Breast epithelium (tissue), 4 donors: ENCODE data around the gene NAA25. TPM values are rescaled to one million over a fixed set of nuclear protein-coding genes. Genes with fewer than 3 reads are reported as not detected.
"Not testable (repeated sequence)": the region's sequence is repeated elsewhere in the genome, so short reads cannot be mapped to it uniquely, and the experiment has no call there.

Experiments used
- DNase-seq, 2 donors: peaks; one replicate each; pipeline ENCODE4 v3.0.0-alpha.2; 2019; ENCODE audit warnings: low spot score in 2 of 2
- H3K27ac ChIP-seq, 2 donors: fragments of 200-600 bp; sonication (generic) in 1 of 2; one replicate each; pipeline ENCODE4 v1.5.1; 2016 to 2019; ENCODE audit warnings: mild to moderate bottlenecking in 1 of 2
- H3K27me3 ChIP-seq, 2 donors: fragments of 200-600 bp; sonication (generic) in 1 of 2; one replicate each; pipeline versions ENCODE4 v1.5.1 to v1.6.0; 2017 to 2019; ENCODE audit warnings: control low read depth in 1 of 2, mild to moderate bottlenecking in 1 of 2
- H3K36me3 ChIP-seq: fragments of 200-600 bp; one replicate; pipeline ENCODE4 v1.5.1; 2019
- H3K4me1 ChIP-seq, 2 donors: fragments of 200-600 bp; sonication (generic); one replicate each; pipeline ENCODE4 v1.5.1; 2016 to 2019; ENCODE audit warnings: control low read depth in 1 of 2
- H3K4me3 ChIP-seq, 3 donors: fragments of 200-600 bp; sonication (generic); 1 replicate in 2 of 3; 2 replicates in 1 of 3; pipeline ENCODE4 v1.5.1; 2016 to 2019; ENCODE audit warnings: mild to moderate bottlenecking in 3 of 3, moderate library complexity in 2 of 3
- H3K9me3 ChIP-seq, 2 donors: fragments of 200-600 bp; sonication (generic) in 1 of 2; one replicate each; pipeline ENCODE4 v1.5.1; 2016 to 2019; ENCODE audit warnings: control low read depth in 1 of 2
- POLR2A ChIP-seq: fragments of 450-650 bp; IDR thresholded peaks from one replicate; pipeline ENCODE4 v1.6.1; 2016; ENCODE audit warnings: antibody characterized with exemption, mild to moderate bottlenecking, moderate library complexity
- POLR2AphosphoS5 ChIP-seq, 3 donors: sonication (generic); formaldehyde crosslinking; IDR thresholded peaks; one replicate each; pipeline ENCODE4 v1.6.1; 2017; ENCODE audit warnings: antibody characterized with exemption in 3 of 3
- intact Hi-C: fragments of 100-400 bp; cut with DNase I; formaldehyde crosslinking; loops from one replicate; pipeline ENCODE4 v1.15.1; 2023; ENCODE audit warnings: low total_unique reads
- total RNA-seq, 3 donors: library from RNA; depleted of rRNA; stranded (reverse); fragments of >200 nt; gene quantifications; one replicate each; pipeline ENCODE4 v1.1.0, GENCODE V29; 2016
- TF ChIP-seq, protein P1 (sequence below), 3 donors: fragments of 450-650 bp; IDR thresholded peaks; one replicate each; pipeline ENCODE4 v1.5.1; 2016 to 2017; ENCODE audit warnings: antibody characterized with exemption in 3 of 3, mild to moderate bottlenecking in 3 of 3, moderate library complexity in 3 of 3

NAA25 gene
- total RNA-seq, 3 donors from 2014 or later: 16.8 to 48.3 (median 37.0) TPM

DNA sequence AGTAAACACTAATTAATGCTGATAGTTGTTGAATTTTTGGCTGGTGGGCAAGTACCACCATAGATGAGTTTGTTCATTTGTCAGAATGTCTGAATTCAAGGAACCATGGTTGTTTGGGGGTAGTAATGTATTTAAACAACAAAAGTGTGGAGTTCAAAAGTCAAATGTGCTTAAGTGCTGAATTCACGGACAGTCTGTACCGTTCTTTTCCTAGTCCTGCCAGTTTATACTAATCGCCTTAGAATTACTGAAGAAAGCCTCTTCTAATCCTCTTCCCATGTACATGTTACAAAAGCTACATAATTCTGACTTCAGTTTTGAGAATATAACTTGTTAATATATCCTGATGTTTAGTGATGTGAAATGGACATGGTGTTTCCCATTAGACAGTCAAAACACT lies 2.7 kb downstream of the NAA25 start:
- Histone ChIP-seq H3K27ac (no peak overlapping the region), H3K9me3 (no peaks in the 10 kb centered on the region), H3K36me3 (no peaks in the 10 kb centered on the region), H3K27me3 (no peaks in the 10 kb centered on the region), H3K4me1 (no peaks in the 10 kb centered on the region), H3K4me3 (no peak overlapping the region)
- no peak for TF ChIP-seq POLR2AphosphoS5 (IDR thresholded peaks at IDR 0.05)
- TF ChIP-seq POLR2A: no peak
- TF ChIP-seq, protein P1, sequence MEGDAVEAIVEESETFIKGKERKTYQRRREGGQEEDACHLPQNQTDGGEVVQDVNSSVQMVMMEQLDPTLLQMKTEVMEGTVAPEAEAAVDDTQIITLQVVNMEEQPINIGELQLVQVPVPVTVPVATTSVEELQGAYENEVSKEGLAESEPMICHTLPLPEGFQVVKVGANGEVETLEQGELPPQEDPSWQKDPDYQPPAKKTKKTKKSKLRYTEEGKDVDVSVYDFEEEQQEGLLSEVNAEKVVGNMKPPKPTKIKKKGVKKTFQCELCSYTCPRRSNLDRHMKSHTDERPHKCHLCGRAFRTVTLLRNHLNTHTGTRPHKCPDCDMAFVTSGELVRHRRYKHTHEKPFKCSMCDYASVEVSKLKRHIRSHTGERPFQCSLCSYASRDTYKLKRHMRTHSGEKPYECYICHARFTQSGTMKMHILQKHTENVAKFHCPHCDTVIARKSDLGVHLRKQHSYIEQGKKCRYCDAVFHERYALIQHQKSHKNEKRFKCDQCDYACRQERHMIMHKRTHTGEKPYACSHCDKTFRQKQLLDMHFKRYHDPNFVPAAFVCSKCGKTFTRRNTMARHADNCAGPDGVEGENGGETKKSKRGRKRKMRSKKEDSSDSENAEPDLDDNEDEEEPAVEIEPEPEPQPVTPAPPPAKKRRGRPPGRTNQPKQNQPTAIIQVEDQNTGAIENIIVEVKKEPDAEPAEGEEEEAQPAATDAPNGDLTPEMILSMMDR (IDR thresholded peaks at IDR 0.05): no peak
- no peak for DNase-seq
- intact Hi-C loops: no loop called here

DNA sequence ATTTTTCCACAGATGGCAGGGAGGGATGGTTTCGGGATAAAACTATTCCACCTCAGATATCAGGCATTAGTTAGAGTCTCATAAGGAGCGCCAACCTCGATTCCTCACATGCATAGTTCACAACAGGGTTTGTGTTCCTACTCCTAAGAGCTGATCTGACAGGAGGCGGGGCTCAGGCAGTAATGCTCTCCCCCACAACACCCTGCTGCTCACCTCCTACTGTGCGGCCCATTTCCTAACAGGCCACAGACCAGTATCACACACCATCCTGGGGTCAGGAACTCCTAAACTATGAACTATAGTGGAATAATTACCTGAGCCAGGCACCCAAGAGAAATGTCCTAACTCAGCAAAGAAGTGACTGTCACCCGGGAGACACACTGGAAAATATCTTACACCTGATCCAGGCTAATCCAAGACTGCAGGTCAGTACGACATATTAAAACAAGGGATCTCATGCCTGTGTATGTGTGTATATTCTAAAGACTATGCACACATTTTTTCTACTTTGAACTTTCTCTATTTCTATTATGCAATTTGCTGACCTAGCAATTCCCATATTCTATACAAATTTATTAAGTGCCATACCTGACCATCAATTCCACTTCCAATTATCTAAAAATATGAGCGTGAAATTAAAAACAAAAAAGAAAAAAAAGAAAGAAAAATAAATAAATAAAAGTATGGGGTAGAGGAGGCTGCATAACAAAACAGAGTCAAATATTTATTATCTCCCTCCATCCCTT lies 4.7 kb downstream of the NAA25 start:
- TF ChIP-seq POLR2A (no peak), POLR2AphosphoS5 (IDR thresholded peaks at IDR 0.05) (no peak)
- TF ChIP-seq, protein P1 (IDR thresholded peaks at IDR 0.05): no peak
- Histone ChIP-seq H3K4me3 (no peak overlapping the region), H3K9me3 (no peaks in the 10 kb centered on the region), H3K36me3 (no peaks in the 10 kb centered on the region), H3K27me3 (no peaks in the 10 kb centered on the region), H3K4me1 (no peaks in the 10 kb centered on the region), H3K27ac (no peak overlapping the region)
- no peak for DNase-seq
- intact Hi-C loops: no loop called here

DNA sequence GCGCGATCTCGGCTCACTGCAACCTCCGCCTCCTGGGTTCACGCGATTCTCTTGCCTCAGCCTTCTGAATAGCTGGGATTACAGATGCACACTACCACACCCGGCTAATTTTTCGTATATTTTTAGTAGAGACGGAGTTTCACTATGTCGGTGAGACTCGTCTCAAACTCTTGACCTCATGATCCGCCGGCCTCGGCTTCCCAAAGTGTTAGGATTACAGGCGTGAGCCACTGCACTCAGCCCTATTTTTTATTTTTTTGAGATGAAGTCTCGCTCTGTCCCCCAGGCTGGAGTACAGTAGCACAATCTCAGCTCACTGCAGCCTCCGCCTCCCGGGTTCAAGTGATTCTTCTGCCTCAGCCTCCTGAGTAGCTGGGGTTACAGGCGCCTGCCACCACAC lies 5.8 kb downstream of the NAA25 start:
- H3K36me3 ChIP-seq, H3K4me3 ChIP-seq, H3K4me1 ChIP-seq, H3K27me3 ChIP-seq, DNase-seq, intact Hi-C loops, H3K9me3 ChIP-seq: not testable (repeated sequence)
- peak overlapping the region in 1 of 2 donors; percentile 12 for H3K27ac ChIP-seq

DNA sequence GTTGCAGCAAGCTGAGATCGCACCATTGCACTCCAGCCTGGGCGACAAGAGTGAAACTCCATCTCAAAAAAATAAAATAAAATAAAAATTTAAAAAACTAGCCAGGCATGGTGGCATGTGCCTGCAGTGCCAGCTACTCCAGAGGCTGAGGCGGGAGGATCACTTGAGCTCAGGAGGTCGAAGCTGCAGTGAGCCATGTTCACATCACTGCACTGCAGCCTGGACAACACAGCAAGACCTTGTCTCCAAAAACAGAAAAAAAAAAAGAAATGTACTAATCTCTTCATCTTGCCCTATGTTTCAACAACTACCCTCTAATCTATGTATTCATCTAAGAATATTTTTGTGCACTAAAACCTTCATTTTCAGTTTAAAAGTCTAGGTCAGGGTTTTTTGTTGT lies 6.5 kb downstream of the NAA25 start:
- TF ChIP-seq, protein P1 (IDR thresholded peaks at IDR 0.05): no peak
- TF ChIP-seq POLR2AphosphoS5 (IDR thresholded peaks at IDR 0.05): no peak
- no peak for TF ChIP-seq POLR2A
- no peaks in the 10 kb centered on the region for H3K27me3 ChIP-seq

DNA sequence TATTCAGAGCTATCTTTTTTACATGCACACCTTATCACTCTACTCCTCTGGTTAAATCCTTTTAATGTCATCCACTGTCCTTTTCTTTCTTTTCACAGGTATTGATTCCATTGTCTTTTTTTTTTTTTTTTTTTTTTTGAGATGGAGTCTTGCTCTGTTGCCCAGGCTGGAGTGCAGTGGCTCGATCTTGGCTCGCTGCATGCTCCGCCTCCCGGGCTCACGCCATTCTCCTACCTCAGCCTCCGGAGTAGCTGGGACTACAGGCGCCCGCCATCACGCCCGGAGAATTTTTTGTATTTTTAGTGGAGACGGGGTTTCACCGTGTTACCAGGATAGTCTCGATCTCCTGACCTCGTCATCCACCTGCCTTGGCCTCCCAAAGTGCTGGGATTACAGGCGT lies 8.1 kb downstream of the NAA25 start:
- H3K9me3 ChIP-seq, H3K36me3 ChIP-seq, DNase-seq, H3K4me3 ChIP-seq, H3K27ac ChIP-seq, H3K4me1 ChIP-seq, intact Hi-C loops, H3K27me3 ChIP-seq: not testable (repeated sequence)

More for the DNA sequence above, 6.5 kb downstream of the NAA25 start:
- intact Hi-C loops: no loop called here
- no peak overlapping the region for H3K4me3 ChIP-seq
- H3K36me3 ChIP-seq: no peaks in the 10 kb centered on the region
- DNase-seq: no peak
- no peaks in the 10 kb centered on the region for H3K4me1 ChIP-seq
- no peaks in the 10 kb centered on the region for H3K9me3 ChIP-seq
- no peak overlapping the region for H3K27ac ChIP-seq

DNA sequence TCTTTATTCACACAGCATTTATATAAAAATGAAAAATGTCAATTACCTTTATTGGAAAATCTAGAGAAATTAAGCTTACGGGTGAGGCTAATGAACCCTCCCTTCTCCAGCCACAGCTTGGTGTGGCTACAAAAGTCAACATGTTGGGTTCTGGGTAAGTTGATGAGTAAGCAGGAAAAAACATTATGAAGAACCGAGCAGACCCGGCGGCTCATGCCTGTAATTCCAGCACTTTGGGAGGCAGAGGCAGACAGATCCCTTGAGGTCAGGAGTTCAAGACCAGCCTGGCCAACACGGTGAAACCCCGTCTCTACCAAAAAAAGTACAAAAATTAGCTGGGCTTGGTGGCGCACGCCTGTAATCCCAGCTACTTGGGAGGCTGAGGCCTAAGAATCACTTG lies 10.9 kb downstream of the NAA25 start:
- Histone ChIP-seq H3K27me3 (no peaks in the 10 kb centered on the region), H3K4me3 (no peak overlapping the region), H3K36me3 (no peaks in the 10 kb centered on the region), H3K27ac (no peak overlapping the region), H3K9me3 (no peaks in the 10 kb centered on the region), H3K4me1 (no peaks in the 10 kb centered on the region)
- TF ChIP-seq, protein P1 (IDR thresholded peaks at IDR 0.05): no peak
- TF ChIP-seq POLR2AphosphoS5 (IDR thresholded peaks at IDR 0.05): no peak
- TF ChIP-seq POLR2A: no peak
- intact Hi-C loops: no loop called here
- DNase-seq: no peak
